A549 (cell line): ENCODE measurements around the gene CDYL2. TPM values are rescaled to one million over a fixed set of nuclear protein-coding genes. Genes with fewer than 3 reads are reported as not detected.

Experiments
- ATAC-seq, 2 experiments: fragments of 200-7000 bp in 1 of 2; fragments of >200 bp in 1 of 2; cut with Nextera tagmentation in 1 of 2; cut with Tn5 transposase in 1 of 2; 3 replicates each; pipeline versions ENCODE4 v1.8.0 to v1.9.1; 2018 to 2020; ENCODE audit warnings: mild to moderate bottlenecking in 1 of 2, moderate library complexity in 1 of 2
- CTCF ChIA-PET: fragments of 300-600 bp; sonication (Branson Sonifier 250); formaldehyde crosslinking; extraction: SDS; loops from one replicate; lab custom pipeline; 2021; ENCODE audit warnings: antibody characterized with exemption, inconsistent platforms; lab: Yijun Ruan, JAX
- POLR2A ChIA-PET: fragments of 350-600 bp; formaldehyde crosslinking; extraction: SDS; loops from one replicate; lab custom pipeline; 2021; ENCODE audit warnings: antibody characterized with exemption, inconsistent platforms; lab: Yijun Ruan, JAX
- DNase-seq, 2 experiments: peaks; one replicate each; pipeline versions ENCODE4 v3.0.0 to v3.0.0-alpha.2; 2011 to 2016; ENCODE audit warnings: low read depth in 1 of 2, low spot score in 1 of 2
- FAIRE-seq: peaks from 2 replicates; lab custom pipeline; 2011; peaks lifted over from hg19 to GRCh38; lab: Jason Lieb, UNC
- H3K27ac ChIP-seq, 2 experiments: fragments of >200 bp; sonication (Bioruptor Twin); formaldehyde crosslinking; 3 replicates each; pipeline ENCODE4 v1.5.1; 2016 to 2017
- H3K4me1 ChIP-seq: fragments of >200 bp; sonication (Bioruptor Twin); formaldehyde crosslinking; 3 replicates; pipeline ENCODE4 v1.6.1; 2016
- H3K4me2 ChIP-seq: fragments of >200 bp; sonication (Bioruptor Twin); formaldehyde crosslinking; 3 replicates; pipeline ENCODE4 v1.6.1; 2016
- H3K4me3 ChIP-seq: fragments of >200 bp; sonication (Bioruptor Twin); formaldehyde crosslinking; 3 replicates; pipeline ENCODE4 v1.5.1; 2016
- H3K9me3 ChIP-seq: fragments of >200 bp; sonication (Bioruptor Twin); formaldehyde crosslinking; 3 replicates; pipeline ENCODE4 v1.6.1; 2016
- CBX2 ChIP-seq: fragments of 200-600 bp; sonication (generic); IDR thresholded peaks from 2 replicates; pipeline ENCODE4 v1.6.1; 2016; ENCODE audit warnings: low read depth, mild to moderate bottlenecking, borderline replicate concordance
- CEBPB ChIP-seq, 2 experiments: fragments of >200 bp in 1 of 2; sonication (Bioruptor Twin) in 1 of 2; formaldehyde crosslinking in 1 of 2; IDR thresholded peaks; 2 replicates each; pipeline ENCODE4 v1.6.1; 2012 to 2016
- CHD2 ChIP-seq: fragments of 150-350 bp; IDR thresholded peaks from 2 replicates; pipeline ENCODE4 v1.6.1; 2014; ENCODE audit warnings: low read length; ENCODE audit not compliant: partially characterized antibody
- EHF ChIP-seq: fragments of 250-450 bp; sonication (Bioruptor Pico); IDR thresholded peaks from 2 replicates; pipeline ENCODE4 v1.5.0; 2020; ENCODE audit warnings: mild to moderate bottlenecking
- EHMT2 ChIP-seq: fragments of 200-600 bp; sonication (generic); IDR thresholded peaks from 2 replicates; pipeline ENCODE4 v1.6.1; 2016; ENCODE audit warnings: antibody characterized with exemption, low read depth, mild to moderate bottlenecking, moderate library complexity
- EP300 ChIP-seq, 2 experiments: fragments of >200 bp; sonication (Bioruptor Twin); formaldehyde crosslinking; IDR thresholded peaks; 2 replicates in 1 of 2; 3 replicates in 1 of 2; pipeline ENCODE4 v1.6.1; 2016 to 2017
- ESRRA ChIP-seq: fragments of 150-350 bp; IDR thresholded peaks from 2 replicates; pipeline ENCODE4 v1.6.1; 2014; ENCODE audit warnings: mild to moderate bottlenecking, low read length, borderline replicate concordance
- GATA3 ChIP-seq: IDR thresholded peaks from 2 replicates; pipeline ENCODE4 v1.6.1; 2012; ENCODE audit warnings: borderline replicate concordance
- HEYL ChIP-seq: fragments of 250-450 bp; sonication (Bioruptor Pico); IDR thresholded peaks from 2 replicates; pipeline ENCODE4 v1.8.0; 2021; ENCODE audit warnings: mild to moderate bottlenecking, moderate library complexity
- HOXB13 ChIP-seq: fragments of 250-450 bp; sonication (Bioruptor Pico); IDR thresholded peaks from 2 replicates; pipeline ENCODE4 v1.5.0; 2020; ENCODE audit warnings: low read depth, mild to moderate bottlenecking, moderate library complexity
- JUNB ChIP-seq: fragments of >200 bp; sonication (Bioruptor Twin); formaldehyde crosslinking; IDR thresholded peaks from 2 replicates; pipeline ENCODE4 v1.6.1; 2016
- KDM1A ChIP-seq: fragments of 200-600 bp; sonication (generic); IDR thresholded peaks from 2 replicates; pipeline ENCODE4 v1.6.1; 2016; ENCODE audit warnings: low read depth, mild to moderate bottlenecking
- KDM5A ChIP-seq: fragments of 200-600 bp; sonication (generic); IDR thresholded peaks from 2 replicates; pipeline ENCODE4 v1.6.1; 2016; ENCODE audit warnings: antibody characterized with exemption, mild to moderate bottlenecking
- MAFK ChIP-seq: fragments of 450-650 bp; IDR thresholded peaks from 2 replicates; pipeline ENCODE4 v1.6.1; 2014; ENCODE audit not compliant: partially characterized antibody
- POLR2A ChIP-seq: IDR thresholded peaks from 2 replicates; pipeline ENCODE4 v1.6.1; 2012; ENCODE audit warnings: mild to moderate bottlenecking, low read length
- RAD21 ChIP-seq, 2 experiments: fragments of >200 bp in 1 of 2; sonication (Bioruptor Twin) in 1 of 2; formaldehyde crosslinking in 1 of 2; IDR thresholded peaks in 1 of 2; conservative IDR thresholded peaks in 1 of 2; 2 replicates in 1 of 2; 3 replicates in 1 of 2; pipeline ENCODE4 v1.6.1; 2012 to 2018; ENCODE audit warnings: inconsistent platforms in 1 of 2
- RCOR1 ChIP-seq: fragments of 150-350 bp; IDR thresholded peaks from 2 replicates; pipeline ENCODE4 v1.6.1; 2014; ENCODE audit warnings: antibody characterized with exemption, low read length, low read depth
- RFX5 ChIP-seq: fragments of 450-650 bp; IDR thresholded peaks from 2 replicates; pipeline ENCODE4 v1.7.1; 2014; ENCODE audit warnings: antibody characterized with exemption, mild to moderate bottlenecking, moderate library complexity
- ZNF302 ChIP-seq: fragments of 250-450 bp; sonication (Bioruptor Pico); IDR thresholded peaks from 2 replicates; pipeline ENCODE4 v1.9.0; 2021; ENCODE audit warnings: inconsistent platforms, mild to moderate bottlenecking, moderate library complexity
- ZSCAN20 ChIP-seq: fragments of 250-450 bp; sonication (Bioruptor Pico); IDR thresholded peaks from 2 replicates; pipeline ENCODE4 v1.8.0; 2022; ENCODE audit warnings: mild to moderate bottlenecking, moderate library complexity
- WGBS: methylation state at CpG from one replicate; pipeline ENCODE4 v1.1.6; 2017; ENCODE audit errors: missing lambda C conversion rate; 5-methylcytosine and 5-hydroxymethylcytosine counted together
- polyA plus RNA-seq, 4 experiments: library from polyadenylated mRNA; depleted of rRNA in 3 of 4; stranded (reverse); fragments of >200 nt; fragmentation: RNase III in 1 of 4; extraction: RNeasy Plus Mini Kit Qiagen cat#74134 plus additional on column Dnase treatment in 1 of 4; gene quantifications; 2 replicates in 3 of 4; 3 replicates in 1 of 4; pipeline ENCODE4 v1.2.3, GENCODE V29; 2011 to 2017
- TF ChIP-seq, protein P1 (sequence below): fragments of >200 bp; sonication (Bioruptor Twin); formaldehyde crosslinking; IDR thresholded peaks from 3 replicates; pipeline ENCODE4 v1.5.1; 2016
- TF ChIP-seq, protein P2 (sequence below): fragments of >200 bp; sonication (Bioruptor Twin); formaldehyde crosslinking; IDR thresholded peaks from 2 replicates; pipeline ENCODE4 v1.6.1; 2016
- TF ChIP-seq, protein P3 (sequence below): fragments of 250-450 bp; sonication (Bioruptor Pico); IDR thresholded peaks from 2 replicates; pipeline ENCODE4 v1.5.0; 2020; ENCODE audit warnings: low read depth, mild to moderate bottlenecking, moderate library complexity
- TF ChIP-seq, protein P4 (sequence below): fragments of 150-350 bp; IDR thresholded peaks from 2 replicates; pipeline ENCODE4 v1.6.1; 2014; ENCODE audit warnings: low read depth, mild to moderate bottlenecking, low read length

CDYL2 gene
- polyA plus RNA-seq, 2 of the 4 experiments (the other 2 are of a cell fraction), result 0.05 to 0.10 TPM

DNA sequence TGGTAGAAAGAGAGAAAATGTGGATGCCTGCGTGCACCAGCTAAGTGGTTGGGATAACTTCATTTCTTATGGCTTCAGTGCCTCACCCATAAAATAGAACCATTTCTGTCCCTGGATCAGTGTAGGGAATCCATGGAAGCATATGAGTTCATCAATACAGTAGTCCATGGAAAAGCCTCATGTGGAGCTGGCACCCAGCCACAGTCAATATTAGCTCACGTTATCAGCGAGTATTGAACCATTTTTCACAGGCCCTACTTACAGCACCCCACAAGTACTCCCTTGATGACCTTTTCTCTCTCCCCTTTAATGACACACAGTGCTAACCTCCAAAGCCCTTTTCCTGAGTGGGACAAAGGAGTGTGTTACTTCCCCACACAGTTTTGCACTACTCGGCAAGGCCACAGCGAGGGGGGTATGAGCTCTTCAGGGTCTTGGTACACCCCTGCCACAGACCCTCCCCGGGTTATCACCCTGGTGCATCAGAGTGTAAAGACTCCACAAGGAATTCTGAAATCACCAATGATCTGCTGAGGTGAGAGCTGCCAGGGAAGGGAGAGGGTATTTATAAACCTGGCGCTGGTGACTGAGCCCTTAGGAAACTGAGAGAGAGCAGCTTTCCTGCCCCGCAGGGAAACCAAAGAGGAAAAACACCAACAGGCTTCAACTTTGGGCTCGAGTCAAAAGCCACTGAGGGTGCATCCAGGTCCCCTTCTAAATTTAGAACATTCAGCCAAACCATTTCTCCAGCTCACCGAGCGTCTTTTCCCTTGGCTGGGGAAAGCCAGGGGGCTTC lies 226.7 kb downstream of the CDYL2 start (continued):
- TF ChIP-seq EHF (CRISPR knock-in tag) (no peak), KDM1A (no peak)

DNA sequence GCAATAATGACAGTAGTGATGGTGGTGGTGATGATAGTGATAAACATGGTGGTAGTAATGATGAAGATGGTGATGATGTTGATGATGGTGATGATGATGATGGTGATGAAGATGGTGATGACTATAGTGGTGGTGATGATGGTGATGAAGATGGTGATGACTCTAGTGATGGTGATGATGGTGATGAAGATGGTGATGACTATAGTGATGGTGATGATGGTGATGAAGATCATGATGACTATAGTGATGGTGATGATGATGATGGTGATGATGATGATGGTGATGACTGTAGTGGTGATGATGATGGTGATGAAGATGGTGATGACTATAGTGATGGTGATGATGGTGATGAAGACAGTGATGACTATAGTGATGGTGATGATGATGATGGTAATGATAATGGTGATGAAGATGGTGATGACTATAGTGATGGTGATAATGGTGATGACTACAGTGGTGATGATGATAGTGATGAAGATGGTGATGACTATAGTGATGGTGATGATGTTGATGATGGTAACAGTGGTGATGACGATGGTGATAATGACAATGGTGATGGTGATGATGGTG lies 228.0 kb downstream of the CDYL2 start:
- DNase-seq (no peak), FAIRE-seq (no peak), ATAC-seq (no peak)
- WGBS, result 3% methylated on average over 1 of the region's 1 CpG
- no peak overlapping the region for H3K4me2 ChIP-seq
- no peak overlapping the region for H3K27ac ChIP-seq
- CTCF ChIA-PET, result no interaction called here
- POLR2A ChIA-PET, result no interaction called here
- TF ChIP-seq HEYL (no peak), POLR2A (no peak), CEBPB (IDR thresholded peaks at IDR 0.05) (no peak), HOXB13 (CRISPR knock-in tag) (no peak), ZSCAN20 (CRISPR knock-in tag) (no peak)
- TF ChIP-seq, protein P1, sequence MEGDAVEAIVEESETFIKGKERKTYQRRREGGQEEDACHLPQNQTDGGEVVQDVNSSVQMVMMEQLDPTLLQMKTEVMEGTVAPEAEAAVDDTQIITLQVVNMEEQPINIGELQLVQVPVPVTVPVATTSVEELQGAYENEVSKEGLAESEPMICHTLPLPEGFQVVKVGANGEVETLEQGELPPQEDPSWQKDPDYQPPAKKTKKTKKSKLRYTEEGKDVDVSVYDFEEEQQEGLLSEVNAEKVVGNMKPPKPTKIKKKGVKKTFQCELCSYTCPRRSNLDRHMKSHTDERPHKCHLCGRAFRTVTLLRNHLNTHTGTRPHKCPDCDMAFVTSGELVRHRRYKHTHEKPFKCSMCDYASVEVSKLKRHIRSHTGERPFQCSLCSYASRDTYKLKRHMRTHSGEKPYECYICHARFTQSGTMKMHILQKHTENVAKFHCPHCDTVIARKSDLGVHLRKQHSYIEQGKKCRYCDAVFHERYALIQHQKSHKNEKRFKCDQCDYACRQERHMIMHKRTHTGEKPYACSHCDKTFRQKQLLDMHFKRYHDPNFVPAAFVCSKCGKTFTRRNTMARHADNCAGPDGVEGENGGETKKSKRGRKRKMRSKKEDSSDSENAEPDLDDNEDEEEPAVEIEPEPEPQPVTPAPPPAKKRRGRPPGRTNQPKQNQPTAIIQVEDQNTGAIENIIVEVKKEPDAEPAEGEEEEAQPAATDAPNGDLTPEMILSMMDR, result no peak
- no peaks in the 10 kb centered on the region for H3K9me3 ChIP-seq
- H3K4me3 ChIP-seq, result no peak overlapping the region
- no peaks in the 10 kb centered on the region for H3K4me1 ChIP-seq

DNA sequence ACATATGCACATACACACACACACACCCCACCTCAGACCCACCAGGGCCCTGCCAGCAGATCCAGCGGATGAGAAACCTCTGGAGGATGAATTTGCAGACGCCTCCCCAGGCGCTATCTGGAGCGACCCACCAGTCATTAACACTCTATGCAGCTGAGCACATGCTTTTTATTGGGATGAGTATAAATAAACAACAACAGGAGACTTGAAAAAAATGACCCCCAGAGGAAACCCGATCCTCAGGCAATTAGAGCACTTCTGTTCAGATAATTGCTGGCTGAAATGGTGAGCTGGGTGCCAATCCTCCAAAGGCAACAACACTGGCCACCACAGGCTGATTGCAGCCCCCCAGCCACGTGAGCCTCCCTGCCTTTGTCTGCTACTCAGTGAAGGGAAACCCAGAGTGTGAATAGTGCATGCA lies 230.7 kb downstream of the CDYL2 start:
- no peak for TF ChIP-seq RAD21 (conservative IDR thresholded peaks at IDR 0.05 in 1 of 2, IDR thresholded peaks at IDR 0.05 in 1 of 2)
- FAIRE-seq (no peak), ATAC-seq (no peak), DNase-seq (no peak)
- CTCF ChIA-PET, result no interaction called here
- WGBS, result 11% methylated on average over 6 of the region's 6 CpGs
- Histone ChIP-seq H3K9me3 (no peaks in the 10 kb centered on the region; the same call in 2 of the 3 replicates), H3K4me2 (no peak overlapping the region), H3K4me3 (no peak overlapping the region), H3K4me1 (no peaks in the 10 kb centered on the region), H3K27ac (no peak overlapping the region)
- POLR2A ChIA-PET, result no interaction called here

DNA sequence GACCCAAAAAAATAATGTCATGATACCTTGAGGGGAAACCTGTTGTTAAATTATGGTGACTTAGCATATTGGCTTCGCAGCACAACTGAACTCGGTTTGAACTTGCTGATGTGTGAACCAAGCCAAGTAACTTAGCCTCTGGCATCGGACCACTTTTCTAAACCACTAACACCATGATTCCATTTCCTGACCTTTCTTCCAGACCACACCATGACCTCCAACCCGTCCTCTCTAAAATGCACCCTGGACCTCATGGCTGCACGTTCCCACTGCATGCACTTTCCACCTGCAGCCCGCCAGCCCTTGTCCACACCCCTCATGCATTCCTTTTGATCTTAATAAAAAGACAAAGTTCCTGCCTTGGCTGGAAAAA lies 234.3 kb downstream of the CDYL2 start:
- no peak overlapping the region for H3K4me3 ChIP-seq
- H3K4me1 ChIP-seq, result no peaks in the 10 kb centered on the region
- FAIRE-seq (no peak), DNase-seq (peak in 1 of 2 experiments; percentile 4), ATAC-seq (no peak)
- no peak overlapping the region for H3K4me2 ChIP-seq
- TF ChIP-seq MAFK (peak; percentile 15), CEBPB (IDR thresholded peaks at IDR 0.05) (no peak)
- H3K27ac ChIP-seq, result no peak overlapping the region
- ChIA-PET CTCF (no interaction called here), POLR2A (no interaction called here)
- no peaks in the 10 kb centered on the region; the same call in 2 of the 3 replicates for H3K9me3 ChIP-seq
- 27% methylated on average over 6 of the region's 6 CpGs for WGBS

DNA sequence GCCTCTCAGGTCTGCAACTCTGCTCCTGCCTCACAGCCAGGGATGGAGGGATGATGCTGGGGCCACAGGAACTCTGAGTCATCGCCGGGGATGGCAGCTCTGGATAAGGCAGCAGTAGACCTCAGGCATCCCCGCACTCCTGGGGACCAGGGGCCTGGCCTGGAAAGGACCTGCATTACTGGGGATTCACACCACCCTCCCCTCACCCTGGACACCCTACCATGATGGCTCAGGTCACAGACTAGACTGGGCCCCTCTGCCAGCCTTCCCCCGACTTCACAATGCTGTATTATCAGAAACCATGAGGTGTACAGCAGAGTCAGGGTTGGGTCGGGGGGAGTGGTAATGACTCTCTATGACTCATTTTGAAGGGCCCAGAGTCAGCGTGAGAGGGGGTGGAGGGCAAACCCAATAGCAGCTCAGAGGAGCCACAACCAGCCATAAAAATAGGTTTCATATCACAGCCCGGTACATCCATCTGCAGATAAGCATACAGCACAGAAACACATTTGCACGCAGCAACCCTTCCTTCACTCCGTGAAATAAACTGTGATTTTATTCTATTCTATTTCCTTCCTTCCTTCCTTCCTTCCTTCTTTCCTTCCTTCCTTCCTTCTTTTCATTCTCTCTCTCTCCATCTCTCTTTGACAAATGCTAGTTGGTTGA lies 234.8 kb downstream of the CDYL2 start:
- CTCF ChIA-PET, result no interaction called here
- Histone ChIP-seq H3K4me2 (no peak overlapping the region), H3K4me3 (no peak overlapping the region), H3K9me3 (no peaks in the 10 kb centered on the region; the same call in 2 of the 3 replicates), H3K4me1 (no peaks in the 10 kb centered on the region), H3K27ac (no peak overlapping the region)
- FAIRE-seq, result no peak
- POLR2A ChIA-PET, result no interaction called here
- DNase-seq, result peak in 1 of 2 experiments; percentile 8
- WGBS, result 25% methylated on average over 9 of the region's 9 CpGs
- ATAC-seq, result peak; percentile 42 to 57; a peak in 5 of 6 replicates
- no peak for TF ChIP-seq RCOR1
- TF ChIP-seq, protein P2, sequence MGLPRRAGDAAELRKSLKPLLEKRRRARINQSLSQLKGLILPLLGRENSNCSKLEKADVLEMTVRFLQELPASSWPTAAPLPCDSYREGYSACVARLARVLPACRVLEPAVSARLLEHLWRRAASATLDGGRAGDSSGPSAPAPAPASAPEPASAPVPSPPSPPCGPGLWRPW, result no peak
- TF ChIP-seq ESRRA, result no peak
- TF ChIP-seq GATA3, result no peak
- TF ChIP-seq KDM5A, result no peak
- TF ChIP-seq HEYL, result no peak
- no peak for TF ChIP-seq EP300 (IDR thresholded peaks at IDR 0.05)
- TF ChIP-seq ZNF302, result no peak
- TF ChIP-seq RFX5, result no peak
- TF ChIP-seq CHD2, result no peak
- TF ChIP-seq CBX2, result no peak
- TF ChIP-seq, protein P3, sequence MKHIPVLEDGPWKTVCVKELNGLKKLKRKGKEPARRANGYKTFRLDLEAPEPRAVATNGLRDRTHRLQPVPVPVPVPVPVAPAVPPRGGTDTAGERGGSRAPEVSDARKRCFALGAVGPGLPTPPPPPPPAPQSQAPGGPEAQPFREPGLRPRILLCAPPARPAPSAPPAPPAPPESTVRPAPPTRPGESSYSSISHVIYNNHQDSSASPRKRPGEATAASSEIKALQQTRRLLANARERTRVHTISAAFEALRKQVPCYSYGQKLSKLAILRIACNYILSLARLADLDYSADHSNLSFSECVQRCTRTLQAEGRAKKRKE (CRISPR knock-in tag), result no peak
- TF ChIP-seq EHMT2, result no peak
- TF ChIP-seq JUNB, result no peak
- TF ChIP-seq, protein P4, sequence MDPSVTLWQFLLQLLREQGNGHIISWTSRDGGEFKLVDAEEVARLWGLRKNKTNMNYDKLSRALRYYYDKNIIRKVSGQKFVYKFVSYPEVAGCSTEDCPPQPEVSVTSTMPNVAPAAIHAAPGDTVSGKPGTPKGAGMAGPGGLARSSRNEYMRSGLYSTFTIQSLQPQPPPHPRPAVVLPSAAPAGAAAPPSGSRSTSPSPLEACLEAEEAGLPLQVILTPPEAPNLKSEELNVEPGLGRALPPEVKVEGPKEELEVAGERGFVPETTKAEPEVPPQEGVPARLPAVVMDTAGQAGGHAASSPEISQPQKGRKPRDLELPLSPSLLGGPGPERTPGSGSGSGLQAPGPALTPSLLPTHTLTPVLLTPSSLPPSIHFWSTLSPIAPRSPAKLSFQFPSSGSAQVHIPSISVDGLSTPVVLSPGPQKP, result no peak
